Keratinocyte (primary cell): ENCODE data around the gene ITGB4. TPM values are rescaled to one million over a fixed set of nuclear protein-coding genes. Genes with fewer than 3 reads are reported as not detected.

Experiments
- DNase-seq: peaks from one replicate; pipeline ENCODE4 v3.0.0-alpha.2; 2011; ENCODE audit warnings: low read depth, missing footprints, low spot score
- FAIRE-seq: peaks from 2 replicates; lab custom pipeline; 2011; peaks lifted over from hg19 to GRCh38; lab: Jason Lieb, UNC
- H2AFZ ChIP-seq: 2 replicates; pipeline ENCODE4 v1.6.0; 2012; ENCODE audit warnings: low read length, control low read depth, inconsistent platforms; ENCODE audit not compliant: control insufficient read depth
- H3K27ac ChIP-seq: 2 replicates; pipeline ENCODE4 v1.5.1; 2011; ENCODE audit warnings: low read length; ENCODE audit not compliant: control insufficient read depth, insufficient read depth
- H3K27me3 ChIP-seq: 3 replicates; pipeline ENCODE4 v1.6.0; 2011; ENCODE audit warnings: low read length; ENCODE audit not compliant: control insufficient read depth, insufficient read depth; ENCODE audit errors: extremely low read depth
- H3K36me3 ChIP-seq, 2 experiments: 2 replicates in 1 of 2; 3 replicates in 1 of 2; pipeline ENCODE4 v1.5.1; 2011; ENCODE audit warnings: low read length in 2 of 2, mild to moderate bottlenecking in 1 of 2; ENCODE audit not compliant: control insufficient read depth in 2 of 2, insufficient read depth in 2 of 2; ENCODE audit errors: extremely low read depth in 1 of 2
- H3K4me1 ChIP-seq: 3 replicates; pipeline ENCODE4 v1.5.1; 2011; ENCODE audit warnings: low read length; ENCODE audit not compliant: control insufficient read depth, insufficient read depth; ENCODE audit errors: extremely low read depth
- H3K4me2 ChIP-seq: 3 replicates; pipeline ENCODE4 v1.6.0; 2011; ENCODE audit warnings: low read depth, low read length; ENCODE audit not compliant: control insufficient read depth, insufficient read depth; ENCODE audit errors: extremely low read depth
- H3K4me3 ChIP-seq, 3 experiments: fragments of 200-600 bp in 1 of 3; sonication (generic) in 1 of 3; 2 replicates in 2 of 3; 3 replicates in 1 of 3; pipeline ENCODE4 v1.5.1; 2011 to 2016; ENCODE audit warnings: low read length in 3 of 3, mild to moderate bottlenecking in 3 of 3, control low read depth in 2 of 3, inconsistent platforms in 1 of 3, low read depth in 1 of 3, mixed read lengths in 1 of 3, mixed run types in 1 of 3, moderate library complexity in 1 of 3; ENCODE audit not compliant: control insufficient read depth in 2 of 3, insufficient read depth in 2 of 3; ENCODE audit errors: extremely low read depth in 1 of 3
- H3K79me2 ChIP-seq: 2 replicates; pipeline ENCODE4 v1.6.0; 2012; ENCODE audit warnings: low read length; ENCODE audit not compliant: control insufficient read depth, insufficient read depth
- H3K9ac ChIP-seq: 3 replicates; pipeline ENCODE4 v1.6.0; 2011; ENCODE audit warnings: low read length; ENCODE audit not compliant: control insufficient read depth, insufficient read depth; ENCODE audit errors: extremely low read depth
- H3K9me1 ChIP-seq: 3 replicates; pipeline ENCODE4 v1.6.0; 2011; ENCODE audit warnings: low read length; ENCODE audit not compliant: control insufficient read depth, insufficient read depth; ENCODE audit errors: extremely low read depth
- H3K9me3 ChIP-seq: 2 replicates; pipeline ENCODE4 v1.5.1; 2012; ENCODE audit warnings: low read depth, low read length; ENCODE audit not compliant: control insufficient read depth
- H4K20me1 ChIP-seq: 3 replicates; pipeline ENCODE4 v1.6.0; 2011; ENCODE audit warnings: low read length; ENCODE audit not compliant: control insufficient read depth, insufficient read depth; ENCODE audit errors: extremely low read depth
- EZH2 ChIP-seq: IDR thresholded peaks from one replicate; pipeline ENCODE4 v1.6.1; 2012; ENCODE audit warnings: inconsistent platforms, mild to moderate bottlenecking, low read length, moderate library complexity
- dilution Hi-C: fragments of 300-500 bp; cut with MboI; formaldehyde crosslinking; loops from one replicate; pipeline ENCODE4 v1.7.0; 2020; ENCODE audit warnings: low sequenced_read_pairs; ENCODE audit not compliant: extremely low pct_ligation_motif_present
- polyA plus RNA-seq, 5 experiments: library from polyadenylated mRNA; depleted of rRNA in 3 of 5; stranded (reverse) in 3 of 5; stranded (forward) in 1 of 5; unstranded in 1 of 5; fragments of >200 nt; gene quantifications; 1 replicate in 1 of 5; 2 replicates in 3 of 5; 3 replicates in 1 of 5; pipeline versions ENCODE4 v1.2.1 to v1.2.3, GENCODE V29; 2011 to 2012; ENCODE audit warnings: missing spikeins in 2 of 5, low read depth in 1 of 5, low replicate concordance in 1 of 5
- TF ChIP-seq, protein P1 (sequence below), 3 experiments: IDR thresholded peaks in 1 of 3; conservative IDR thresholded peaks in 1 of 3; optimal IDR thresholded peaks in 1 of 3; 2 replicates in 2 of 3; 3 replicates in 1 of 3; pipeline versions ENCODE3 to v1.5.1; 2011; ENCODE audit warnings: low read length in 3 of 3, mild to moderate bottlenecking in 3 of 3, moderate library complexity in 2 of 3, control low read depth in 1 of 3, inconsistent platforms in 1 of 3; ENCODE audit not compliant: insufficient read depth in 2 of 3; ENCODE audit errors: extremely low read depth in 1 of 3

The ITGB4 gene
- polyA plus RNA-seq, 1 donor (not counting 4 experiments of a cell fraction or from before 2014, with no cell fraction given) = 761 TPM

- Histone ChIP-seq H3K4me1 (no peaks in the 10 kb centered on the region), H3K9me3 (no peaks in the 10 kb centered on the region), H3K79me2 (peaks cover 75% of the 10 kb centered on the region), H3K9ac (no peak overlapping the region), H4K20me1 (peaks cover 83% of the 10 kb centered on the region), H3K9me1 (no peaks in the 10 kb centered on the region), H3K27me3 (no peaks in the 10 kb centered on the region), H3K4me2 (no peak overlapping the region), H3K4me3 (no peak overlapping the region), H3K36me3 (peaks cover 67 to 80% of the 10 kb centered on the region in 2 experiments), H2AFZ (no peak overlapping the region), H3K27ac (no peak overlapping the region)
- no peak for TF ChIP-seq EZH2
- TF ChIP-seq, protein P1, sequence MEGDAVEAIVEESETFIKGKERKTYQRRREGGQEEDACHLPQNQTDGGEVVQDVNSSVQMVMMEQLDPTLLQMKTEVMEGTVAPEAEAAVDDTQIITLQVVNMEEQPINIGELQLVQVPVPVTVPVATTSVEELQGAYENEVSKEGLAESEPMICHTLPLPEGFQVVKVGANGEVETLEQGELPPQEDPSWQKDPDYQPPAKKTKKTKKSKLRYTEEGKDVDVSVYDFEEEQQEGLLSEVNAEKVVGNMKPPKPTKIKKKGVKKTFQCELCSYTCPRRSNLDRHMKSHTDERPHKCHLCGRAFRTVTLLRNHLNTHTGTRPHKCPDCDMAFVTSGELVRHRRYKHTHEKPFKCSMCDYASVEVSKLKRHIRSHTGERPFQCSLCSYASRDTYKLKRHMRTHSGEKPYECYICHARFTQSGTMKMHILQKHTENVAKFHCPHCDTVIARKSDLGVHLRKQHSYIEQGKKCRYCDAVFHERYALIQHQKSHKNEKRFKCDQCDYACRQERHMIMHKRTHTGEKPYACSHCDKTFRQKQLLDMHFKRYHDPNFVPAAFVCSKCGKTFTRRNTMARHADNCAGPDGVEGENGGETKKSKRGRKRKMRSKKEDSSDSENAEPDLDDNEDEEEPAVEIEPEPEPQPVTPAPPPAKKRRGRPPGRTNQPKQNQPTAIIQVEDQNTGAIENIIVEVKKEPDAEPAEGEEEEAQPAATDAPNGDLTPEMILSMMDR (optimal IDR thresholded peaks at IDR 0.05 in 1 of 3, IDR thresholded peaks at IDR 0.05 in 1 of 3, conservative IDR thresholded peaks at IDR 0.05 in 1 of 3; ENCODE audit: extremely low read depth in 1 of 3, insufficient read depth in 2 of 3, low read length in 3 of 3) = no peak
- dilution Hi-C loops = no loop called here
- no peak for DNase-seq
- FAIRE-seq = no peak
These were observed 13.5 kb downstream of the ITGB4 start for GRCh38 chr17:75734674-75735294.

- Histone ChIP-seq H3K9me1 (no peaks in the 10 kb centered on the region), H3K4me1 (no peaks in the 10 kb centered on the region), H3K27me3 (no peaks in the 10 kb centered on the region), H3K9ac (no peak overlapping the region), H3K36me3 (peaks cover 69 to 82% of the 10 kb centered on the region in 2 experiments), H3K4me3 (no peak overlapping the region), H3K79me2 (peaks cover 76% of the 10 kb centered on the region), H3K9me3 (no peaks in the 10 kb centered on the region), H3K27ac (no peak overlapping the region), H3K4me2 (no peak overlapping the region), H4K20me1 (peaks cover 84% of the 10 kb centered on the region), H2AFZ (no peak overlapping the region)
- no peak for FAIRE-seq
- TF ChIP-seq, protein P1 (optimal IDR thresholded peaks at IDR 0.05 in 1 of 3, IDR thresholded peaks at IDR 0.05 in 1 of 3, conservative IDR thresholded peaks at IDR 0.05 in 1 of 3; ENCODE audit: extremely low read depth in 1 of 3, insufficient read depth in 2 of 3, low read length in 3 of 3) = no peak
- TF ChIP-seq EZH2 = no peak
- DNase-seq = no peak
- dilution Hi-C loops = no loop called here
These were observed 15.0 kb downstream of the ITGB4 start for GRCh38 chr17:75736173-75736835.
